ENCODE measurements around the gene AGAP1. TPM values are rescaled to one million over a fixed set of nuclear protein-coding genes. Genes with fewer than 3 reads are reported as not detected.

Gene AGAP1
- total and polyA plus RNA-seq, 2 donors (not counting 3 experiments of a cell fraction or from before 2014, with no cell fraction given): 10.2 to 20.9 TPM

GRCh38 chr2:235697041-235697440 lies 203.2 kb downstream of the AGAP1 start:
- Histone ChIP-seq H3K4me2 (ENCODE audit: insufficient read depth, low read length) (no peak overlapping the region), H3K27me3 (ENCODE audit: control insufficient read depth in 2 of 2, insufficient read depth in 2 of 2, low read length in 2 of 2) (no peaks in the 10 kb centered on the region), H3K36me3 (ENCODE audit: control insufficient read depth in 2 of 2, extremely low read depth in 1 of 2, insufficient read depth in 2 of 2, low read length in 2 of 2) (no peaks in the 10 kb centered on the region), H3K79me2 (ENCODE audit: control insufficient read depth, insufficient read depth, low read length) (no peaks in the 10 kb centered on the region), H3K27ac (ENCODE audit: insufficient read depth, low read depth, low read length) (no peak overlapping the region), H4K20me1 (replicated peaks; ENCODE audit: control insufficient read depth, extremely low read depth, insufficient read depth, low read length) (no peaks in the 10 kb centered on the region), H3K4me1 (ENCODE audit: control insufficient read depth, extremely low read depth, insufficient read depth, low read length) (no peaks in the 10 kb centered on the region), H2AFZ (ENCODE audit: low read depth, low read length) (no peak overlapping the region), H3K9ac (replicated peaks; ENCODE audit: extremely low read depth, insufficient read depth, low read length) (no peak overlapping the region), H3K9me1 (replicated peaks; ENCODE audit: control insufficient read depth, extremely low read depth, insufficient read depth, low read length) (no peaks in the 10 kb centered on the region), H3K9me3 (replicated peaks; ENCODE audit: control insufficient read depth, insufficient read depth, low read length) (no peaks in the 10 kb centered on the region), H3K4me3 (replicated peaks in 1 of 3; ENCODE audit: insufficient read depth in 1 of 3, low read depth in 1 of 3, low read length in 3 of 3) (no peak overlapping the region)
- ChIA-PET CTCF (interaction anchor here (1.6 kb wide), 1 partner anchor 49 kb away, joined by 4 read pairs; no protein-coding TSS in a partner anchor), POLR2A (no interaction called here)
- TF ChIP-seq CTCF (IDR thresholded peaks at IDR 0.05; ENCODE audit: extremely low read depth in 1 of 2, insufficient read depth in 1 of 2, low read depth in 1 of 2, low read length in 2 of 2) (no peak), POLR2AphosphoS5 (IDR thresholded peaks at IDR 0.05; ENCODE audit: insufficient read depth, low read depth, low read length) (no peak), POLR2A (IDR thresholded peaks at IDR 0.05; ENCODE audit: low read depth, low read length) (no peak), MYC (IDR thresholded peaks at IDR 0.05; ENCODE audit: low read depth, low read length) (no peak), EZH2 (IDR thresholded peaks at IDR 0.05; ENCODE audit: borderline replicate concordance, low read depth, low read length, severe bottlenecking) (no peak), GATA2 (IDR thresholded peaks at IDR 0.05; ENCODE audit: insufficient read depth, insufficient read length, low read depth, low read length) (no peak), MAX (IDR thresholded peaks at IDR 0.05; ENCODE audit: insufficient read depth, insufficient read length) (no peak), JUN (IDR thresholded peaks at IDR 0.05; ENCODE audit: borderline replicate concordance, insufficient read depth, insufficient read length, low read depth) (no peak), FOS (IDR thresholded peaks at IDR 0.05; ENCODE audit: borderline replicate concordance, insufficient read depth, low read length) (no peak)
- no peak for DNase-seq (ENCODE audit: low read depth, low spot score)
- intact Hi-C loops (cut with micrococcal nuclease) (no loop called here), dilution Hi-C loops (cut with MboI; ENCODE audit: extremely low pct_ligation_motif_present, low sequenced_read_pairs) (no loop called here)
- FAIRE-seq: no peak
- no TSS peak for BruUV-seq (replicated peaks)

Measured in endothelial cell of umbilical vein (primary cell).